GM12892 (cell line): ENCODE data around the gene TMEM203.

ENCODE experiments used
- POLR2A ChIP-seq: IDR thresholded peaks from 2 replicates; pipeline ENCODE4 v1.6.1; 2011; ENCODE audit warnings: low read depth, low read length, control low read depth
- POLR2AphosphoS5 ChIP-seq: IDR thresholded peaks from 2 replicates; pipeline ENCODE4 v1.6.1; 2011; ENCODE audit warnings: low read depth, low read length, control low read depth
- TAF1 ChIP-seq: IDR thresholded peaks from 2 replicates; pipeline ENCODE4 v1.6.1; 2011; ENCODE audit warnings: low read depth, mild to moderate bottlenecking, control low read depth, low read length, borderline replicate concordance

- TF ChIP-seq POLR2A (no peak), POLR2AphosphoS5 (no peak), TAF1 (no peak)
Measured at GRCh38 chr9:137160716-137161557, 44.5 kb downstream of the TMEM203 start.
